ENCODE data around the gene LIFR. TPM values are rescaled to one million over a fixed set of nuclear protein-coding genes. Genes with fewer than 3 reads are reported as not detected.

The LIFR gene
- total RNA-seq, 1 donor from 2014 or later = 33.4 TPM

- no peaks in the 10 kb centered on the region for H3K9me3 Mint-ChIP-seq (ENCODE audit: low read depth)
- peaks cover 6% of the 10 kb centered on the region for H3K27me3 Mint-ChIP-seq
- DNase-seq (ENCODE audit: low spot score, unreplicated experiment) = no peak
- H3K4me3 Mint-ChIP-seq (ENCODE audit: low read depth) = no peak overlapping the region
- H3K27ac Mint-ChIP-seq = peak overlapping the region; percentile 59
- H3K4me1 Mint-ChIP-seq (ENCODE audit: low read depth) = peaks cover 2% of the 10 kb centered on the region
- H3K36me3 Mint-ChIP-seq (ENCODE audit: insufficient read depth) = no peaks in the 10 kb centered on the region
- TF ChIP-seq, protein P1, sequence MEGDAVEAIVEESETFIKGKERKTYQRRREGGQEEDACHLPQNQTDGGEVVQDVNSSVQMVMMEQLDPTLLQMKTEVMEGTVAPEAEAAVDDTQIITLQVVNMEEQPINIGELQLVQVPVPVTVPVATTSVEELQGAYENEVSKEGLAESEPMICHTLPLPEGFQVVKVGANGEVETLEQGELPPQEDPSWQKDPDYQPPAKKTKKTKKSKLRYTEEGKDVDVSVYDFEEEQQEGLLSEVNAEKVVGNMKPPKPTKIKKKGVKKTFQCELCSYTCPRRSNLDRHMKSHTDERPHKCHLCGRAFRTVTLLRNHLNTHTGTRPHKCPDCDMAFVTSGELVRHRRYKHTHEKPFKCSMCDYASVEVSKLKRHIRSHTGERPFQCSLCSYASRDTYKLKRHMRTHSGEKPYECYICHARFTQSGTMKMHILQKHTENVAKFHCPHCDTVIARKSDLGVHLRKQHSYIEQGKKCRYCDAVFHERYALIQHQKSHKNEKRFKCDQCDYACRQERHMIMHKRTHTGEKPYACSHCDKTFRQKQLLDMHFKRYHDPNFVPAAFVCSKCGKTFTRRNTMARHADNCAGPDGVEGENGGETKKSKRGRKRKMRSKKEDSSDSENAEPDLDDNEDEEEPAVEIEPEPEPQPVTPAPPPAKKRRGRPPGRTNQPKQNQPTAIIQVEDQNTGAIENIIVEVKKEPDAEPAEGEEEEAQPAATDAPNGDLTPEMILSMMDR (IDR thresholded peaks at IDR 0.05; ENCODE audit: unreplicated experiment) = no peak
These were observed 130.0 kb downstream of the LIFR start for GRCh38 chr5:38426490-38426889.

Small RNAs within 50 kb of the gene (microRNA-seq; reads per million reads assigned to microRNA genes)
- not detected for gene MIR3650 (ENCODE audit: borderline number of aligned reads, unreplicated experiment)
